DOHH2 (cell line): Measurements from ENCODE around the gene CACNA1E.

Experiments used
- H3F3A ChIP-seq: fragments of 200-600 bp; sonication (generic), shearing (Covaris generic); 2 replicates; pipeline ENCODE4 v1.6.0; 2016; ENCODE audit warnings: antibody characterized with exemption, mild to moderate bottlenecking; ENCODE audit not compliant: control insufficient read depth, insufficient read depth
- H3K27ac ChIP-seq: fragments of 200-600 bp; sonication (generic); 2 replicates; pipeline ENCODE4 v1.5.1; 2014; ENCODE audit warnings: low read depth, mild to moderate bottlenecking, low read length, moderate library complexity
- H3K27me3 ChIP-seq: fragments of 200-600 bp; sonication (generic); 2 replicates; pipeline ENCODE4 v1.6.1; 2014; ENCODE audit warnings: mild to moderate bottlenecking, low read length, mixed read lengths; ENCODE audit not compliant: control insufficient read depth
- H3K36me3 ChIP-seq: fragments of 200-600 bp; sonication (generic); 2 replicates; pipeline ENCODE4 v1.6.1; 2014; ENCODE audit warnings: mild to moderate bottlenecking, low read length, moderate library complexity, mixed read lengths; ENCODE audit not compliant: control insufficient read depth
- H3K4me1 ChIP-seq: fragments of 200-600 bp; sonication (generic); 2 replicates; pipeline ENCODE4 v1.6.1; 2014; ENCODE audit warnings: mild to moderate bottlenecking, low read length, mixed read lengths; ENCODE audit not compliant: control insufficient read depth
- H3K4me2 ChIP-seq: fragments of 200-600 bp; sonication (generic); 2 replicates; pipeline ENCODE4 v1.6.0; 2014; ENCODE audit warnings: mild to moderate bottlenecking, low read length, moderate library complexity
- H3K4me3 ChIP-seq: fragments of 200-600 bp; sonication (generic); 2 replicates; pipeline ENCODE4 v1.5.1; 2014; ENCODE audit warnings: mild to moderate bottlenecking, low read length, mixed read lengths
- H3K79me2 ChIP-seq: fragments of 200-600 bp; sonication (generic); 2 replicates; pipeline ENCODE4 v1.6.1; 2014; ENCODE audit warnings: mild to moderate bottlenecking, low read length, mixed read lengths; ENCODE audit not compliant: control insufficient read depth
- H3K9me2 ChIP-seq: fragments of 200-600 bp; sonication (generic); replicated peaks from 2 replicates; pipeline ENCODE4 v1.6.1; 2014; ENCODE audit warnings: mild to moderate bottlenecking, low read length, mixed read lengths; ENCODE audit not compliant: control insufficient read depth
- H3K9me3 ChIP-seq: fragments of 200-600 bp; sonication (generic); 2 replicates; pipeline ENCODE4 v1.6.1; 2014; ENCODE audit warnings: antibody characterized with exemption, low read length, mixed read lengths; ENCODE audit not compliant: control insufficient read depth, insufficient read depth
- H4K20me1 ChIP-seq: fragments of 200-600 bp; sonication (generic); 2 replicates; pipeline ENCODE4 v1.6.0; 2014; ENCODE audit warnings: low read depth, mild to moderate bottlenecking, antibody characterized with exemption, low read length, moderate library complexity; ENCODE audit not compliant: control insufficient read depth, insufficient read depth
- CTCF ChIP-seq: fragments of 200-600 bp; sonication (generic); IDR thresholded peaks from one replicate; pipeline ENCODE4 v1.5.1; 2014; ENCODE audit warnings: antibody characterized with exemption, mild to moderate bottlenecking, low read depth, low read length; ENCODE audit not compliant: poor library complexity, severe bottlenecking
- EZH2phosphoT487 ChIP-seq: fragments of 200-600 bp; sonication (generic); IDR thresholded peaks from 2 replicates; pipeline ENCODE4 v1.6.1; 2017; ENCODE audit warnings: borderline replicate concordance, mild to moderate bottlenecking, antibody characterized with exemption, low read length, moderate library complexity, mixed read lengths

CACNA1E gene

GRCh38 chr1:181637998-181638397, 154.7 kb downstream of the CACNA1E start:
- Histone ChIP-seq H3K4me3 (no peak overlapping the region), H3K4me1 (no peaks in the 10 kb centered on the region), H3K36me3 (no peaks in the 10 kb centered on the region), H4K20me1 (no peaks in the 10 kb centered on the region), H3K9me2 (no peaks in the 10 kb centered on the region), H3F3A (no peaks in the 10 kb centered on the region), H3K9me3 (no peaks in the 10 kb centered on the region), H3K27ac (no peak overlapping the region), H3K27me3 (peaks cover 4% of the 10 kb centered on the region; the same call in 1 of the 2 replicates), H3K79me2 (no peaks in the 10 kb centered on the region), H3K4me2 (no peak overlapping the region)
- TF ChIP-seq CTCF (no peak), EZH2phosphoT487 (no peak)

- Histone ChIP-seq H3K9me2 (no peaks in the 10 kb centered on the region), H3K9me3 (no peaks in the 10 kb centered on the region), H3K79me2 (no peaks in the 10 kb centered on the region), H3K4me3 (no peak overlapping the region), H4K20me1 (no peaks in the 10 kb centered on the region), H3K27ac (no peak overlapping the region), H3F3A (no peaks in the 10 kb centered on the region), H3K4me1 (no peaks in the 10 kb centered on the region), H3K36me3 (no peaks in the 10 kb centered on the region), H3K4me2 (no peak overlapping the region), H3K27me3 (peaks cover 4% of the 10 kb centered on the region; the same call in 1 of the 2 replicates)
- no peak for TF ChIP-seq EZH2phosphoT487
- no peak for TF ChIP-seq CTCF
These were observed 157.6 kb downstream of the CACNA1E start for GRCh38 chr1:181640956-181641355.

- Histone ChIP-seq H3K27ac (no peak overlapping the region), H3K27me3 (no peaks in the 10 kb centered on the region), H3K9me3 (no peaks in the 10 kb centered on the region), H3K79me2 (no peaks in the 10 kb centered on the region), H3F3A (no peaks in the 10 kb centered on the region), H3K36me3 (no peaks in the 10 kb centered on the region), H3K9me2 (no peaks in the 10 kb centered on the region), H3K4me1 (no peaks in the 10 kb centered on the region), H4K20me1 (no peaks in the 10 kb centered on the region), H3K4me2 (no peak overlapping the region), H3K4me3 (no peak overlapping the region)
- no peak for TF ChIP-seq CTCF
- TF ChIP-seq EZH2phosphoT487 = no peak
These were observed 160.3 kb downstream of the CACNA1E start for GRCh38 chr1:181643631-181644030.

- Histone ChIP-seq H3K9me2 (no peaks in the 10 kb centered on the region), H3F3A (no peaks in the 10 kb centered on the region), H3K9me3 (no peaks in the 10 kb centered on the region), H3K27ac (no peak overlapping the region), H3K4me2 (no peak overlapping the region), H3K79me2 (no peaks in the 10 kb centered on the region), H3K27me3 (no peaks in the 10 kb centered on the region), H3K36me3 (no peaks in the 10 kb centered on the region), H3K4me1 (no peaks in the 10 kb centered on the region), H3K4me3 (no peak overlapping the region), H4K20me1 (no peaks in the 10 kb centered on the region)
- TF ChIP-seq EZH2phosphoT487 (no peak), CTCF (no peak)
These were observed 161.9 kb downstream of the CACNA1E start for GRCh38 chr1:181645171-181645570.
